ENCODE data around the gene KBTBD7.

GRCh38 chr13:41211062-41211461 lies 16.7 kb upstream of the KBTBD7 start:
- TF ChIP-seq, protein P1, sequence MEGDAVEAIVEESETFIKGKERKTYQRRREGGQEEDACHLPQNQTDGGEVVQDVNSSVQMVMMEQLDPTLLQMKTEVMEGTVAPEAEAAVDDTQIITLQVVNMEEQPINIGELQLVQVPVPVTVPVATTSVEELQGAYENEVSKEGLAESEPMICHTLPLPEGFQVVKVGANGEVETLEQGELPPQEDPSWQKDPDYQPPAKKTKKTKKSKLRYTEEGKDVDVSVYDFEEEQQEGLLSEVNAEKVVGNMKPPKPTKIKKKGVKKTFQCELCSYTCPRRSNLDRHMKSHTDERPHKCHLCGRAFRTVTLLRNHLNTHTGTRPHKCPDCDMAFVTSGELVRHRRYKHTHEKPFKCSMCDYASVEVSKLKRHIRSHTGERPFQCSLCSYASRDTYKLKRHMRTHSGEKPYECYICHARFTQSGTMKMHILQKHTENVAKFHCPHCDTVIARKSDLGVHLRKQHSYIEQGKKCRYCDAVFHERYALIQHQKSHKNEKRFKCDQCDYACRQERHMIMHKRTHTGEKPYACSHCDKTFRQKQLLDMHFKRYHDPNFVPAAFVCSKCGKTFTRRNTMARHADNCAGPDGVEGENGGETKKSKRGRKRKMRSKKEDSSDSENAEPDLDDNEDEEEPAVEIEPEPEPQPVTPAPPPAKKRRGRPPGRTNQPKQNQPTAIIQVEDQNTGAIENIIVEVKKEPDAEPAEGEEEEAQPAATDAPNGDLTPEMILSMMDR (IDR thresholded peaks at IDR 0.05) = no peak
- TF ChIP-seq EZH2 (IDR thresholded peaks at IDR 0.05; ENCODE audit: borderline replicate concordance, insufficient read depth, low read depth, low read length, poor library complexity, severe bottlenecking) = no peak

All from B cell (primary cell).